ENCODE data around the gene FAM168A.

FAM168A gene

DNA sequence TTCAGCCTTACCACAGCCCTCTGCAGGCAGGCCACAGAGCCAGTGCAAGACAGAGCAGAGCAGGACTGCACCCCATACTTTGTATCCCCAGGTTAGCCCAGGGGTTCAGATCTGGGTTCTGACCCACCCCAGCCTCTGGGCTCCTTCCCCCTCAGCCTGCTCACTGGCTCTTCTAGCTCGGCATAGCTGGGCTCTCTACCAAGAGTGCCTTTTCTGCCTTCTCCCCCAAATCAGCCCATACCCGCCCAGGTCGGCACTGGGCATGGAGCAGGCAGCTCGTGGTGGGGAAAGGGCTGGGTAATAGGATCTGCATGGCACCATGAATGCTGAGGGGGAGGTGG, 213.4 kb downstream of the FAM168A start:
- no peak for DNase-seq

DNA sequence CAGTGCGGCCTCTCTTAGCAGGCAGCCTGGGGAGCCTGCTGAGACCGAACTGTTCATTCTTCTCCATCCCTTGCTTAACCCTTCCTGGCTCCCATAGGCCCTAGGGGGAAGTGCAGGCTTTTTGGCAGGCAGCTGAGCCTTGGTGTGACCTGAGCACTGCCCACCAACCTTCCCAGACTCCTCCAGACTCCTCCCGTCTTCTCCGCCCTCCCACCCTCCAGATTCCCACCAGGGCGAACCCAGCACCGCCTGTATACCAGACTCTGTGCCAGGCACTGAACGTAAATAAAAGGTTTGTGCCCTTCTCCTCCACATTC, 213.8 kb downstream of the FAM168A start:
- no peak for DNase-seq

DNA sequence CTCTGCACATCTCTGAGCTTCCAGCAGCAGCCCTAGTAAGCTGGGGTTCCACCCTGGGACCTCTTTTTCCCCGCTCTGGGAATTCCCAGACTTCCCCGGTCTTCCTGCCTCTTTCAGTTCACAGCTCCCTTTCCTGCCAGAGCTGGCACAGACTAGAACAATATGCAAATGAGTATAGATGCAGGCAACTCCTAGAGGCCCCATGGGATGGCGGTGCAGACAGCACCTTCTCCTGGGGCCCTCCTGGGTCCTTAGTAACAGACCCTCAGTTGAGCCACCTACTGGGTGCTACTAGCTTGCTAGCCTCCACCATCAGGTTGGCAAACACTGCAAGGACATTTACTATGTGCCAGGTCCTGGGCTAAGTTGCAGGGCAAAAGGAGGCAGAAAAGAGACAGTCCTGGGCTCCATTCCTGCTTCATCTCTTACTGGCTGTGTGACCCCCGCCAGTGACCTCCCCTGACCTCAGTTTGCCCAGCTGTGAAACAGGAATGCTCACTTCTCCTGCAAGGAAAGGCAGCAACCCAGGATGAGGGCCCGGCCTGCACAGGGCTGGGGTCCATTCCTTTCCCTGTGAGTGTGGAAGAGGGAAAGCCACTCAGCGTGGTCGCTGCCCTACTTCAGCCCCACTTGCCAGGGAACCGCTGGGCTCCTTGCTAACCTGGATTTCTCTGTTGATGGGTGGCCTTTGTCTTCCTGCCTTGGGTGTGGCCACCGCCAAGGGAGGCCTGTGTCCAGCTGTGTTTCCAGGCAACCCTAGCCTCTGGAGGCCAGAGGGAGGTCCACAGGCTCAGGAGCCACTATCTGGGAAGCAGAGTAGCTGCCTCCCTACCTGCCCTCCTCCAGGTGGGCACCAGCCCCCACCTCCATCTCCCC, 214.4 kb downstream of the FAM168A start:
- no peak for DNase-seq

DNA sequence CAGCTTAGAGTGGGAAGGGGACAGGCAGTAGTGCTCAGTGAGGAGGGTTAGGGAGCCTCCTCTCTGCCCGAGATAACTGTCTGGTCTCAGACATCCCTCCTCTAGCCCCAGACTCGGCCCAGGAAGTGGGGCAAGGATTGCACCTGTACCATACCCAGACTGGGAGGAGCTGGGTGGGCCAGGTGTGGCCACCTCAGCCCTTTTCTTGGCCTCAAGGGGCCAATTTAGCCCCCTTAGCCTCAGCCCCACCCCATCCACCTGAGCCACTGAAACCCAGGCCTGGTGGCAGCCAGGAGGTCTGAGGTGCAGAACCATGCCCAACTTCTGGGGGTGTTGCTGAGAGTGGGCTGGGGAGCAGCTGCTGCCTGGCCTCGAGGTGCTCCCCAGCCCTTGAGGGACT, 215.2 kb downstream of the FAM168A start:
- no peak for DNase-seq

DNA sequence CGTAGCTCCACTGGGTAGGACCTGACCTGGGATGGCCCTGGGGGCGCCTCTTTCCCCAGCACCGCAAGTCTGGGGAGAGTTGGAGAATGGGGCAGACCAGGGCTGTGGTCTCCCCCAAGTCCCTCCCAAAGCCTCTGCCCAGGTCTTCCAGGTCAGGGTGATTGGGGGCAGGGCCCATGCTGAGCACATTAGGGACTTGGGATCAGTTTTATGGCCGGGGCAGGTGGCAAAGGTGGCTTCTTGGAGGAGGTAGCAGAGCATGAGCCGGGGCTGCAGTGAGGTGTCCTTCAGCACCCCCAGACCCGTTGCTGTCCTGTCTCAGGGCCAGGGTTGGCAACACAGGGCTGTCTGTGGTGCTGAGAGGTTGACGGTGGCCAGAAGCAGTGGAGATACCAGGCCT, 215.7 kb downstream of the FAM168A start:
- no peak for DNase-seq

DNA sequence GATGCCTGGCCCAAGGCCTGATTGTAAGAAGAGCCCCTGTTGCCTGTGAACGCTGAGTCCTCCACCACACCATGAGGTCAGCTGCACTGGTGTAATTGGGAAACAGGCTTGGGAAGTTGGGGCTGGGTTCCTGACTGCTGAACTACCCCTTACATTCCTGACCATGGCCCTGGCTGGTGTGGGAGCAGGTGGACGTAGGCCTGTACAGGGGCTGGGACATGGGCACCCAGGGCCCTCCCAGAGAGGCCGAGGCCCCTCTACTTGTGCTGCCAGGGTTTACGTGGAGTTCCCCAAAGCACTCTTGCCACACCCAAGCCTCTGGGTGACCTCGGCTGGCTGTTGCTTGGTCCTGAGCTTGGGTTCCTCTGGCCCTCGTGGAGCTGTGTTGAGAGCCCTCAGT, 216.3 kb downstream of the FAM168A start:
- no peak for DNase-seq

DNA sequence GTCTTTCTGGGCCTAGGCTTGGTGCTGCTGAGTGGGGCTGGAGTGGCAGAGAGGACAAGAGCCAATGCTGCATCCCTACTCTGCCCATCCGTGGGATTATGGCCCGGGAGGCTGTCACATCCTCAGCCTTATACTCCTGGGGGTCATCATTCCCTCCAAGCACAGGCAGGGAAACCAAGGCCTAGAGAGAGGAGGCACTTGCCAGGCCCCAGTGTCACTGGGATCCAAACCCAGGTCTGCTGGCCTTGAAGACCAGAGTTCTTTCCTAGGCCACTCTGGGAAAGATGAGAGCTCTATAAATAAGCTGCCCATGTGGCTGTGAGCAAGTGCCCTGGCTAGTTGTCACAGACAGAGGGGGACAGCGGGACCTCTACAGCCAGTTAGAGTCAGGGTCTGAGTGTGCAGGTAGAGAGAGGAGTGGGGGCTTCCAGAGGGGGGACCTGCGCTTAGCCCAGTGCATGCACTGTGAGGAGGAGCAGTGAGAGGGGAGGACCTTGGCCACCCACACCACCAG, 217.0 kb downstream of the FAM168A start:
- DNase-seq, result no peak

DNA sequence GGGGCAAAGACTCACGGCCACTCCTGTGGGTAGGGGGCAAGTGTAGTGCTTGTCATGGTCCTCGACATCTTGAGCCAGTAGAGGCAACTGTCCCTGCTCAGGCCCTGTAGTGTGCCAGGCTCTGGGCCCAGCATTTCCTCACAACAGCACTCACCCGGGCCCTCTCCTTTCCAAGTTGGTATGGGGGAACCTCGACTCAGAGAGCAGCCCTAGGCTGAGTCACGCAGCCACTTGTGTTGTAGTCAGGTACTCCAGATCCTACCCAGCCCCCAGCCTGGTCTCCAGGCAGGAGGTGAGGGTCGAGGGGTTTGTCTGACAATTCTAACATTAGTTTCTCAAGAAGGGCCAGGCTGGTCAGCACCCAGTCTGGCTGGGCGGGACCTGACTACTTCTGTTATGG, 217.6 kb downstream of the FAM168A start:
- no peak for DNase-seq

DNA sequence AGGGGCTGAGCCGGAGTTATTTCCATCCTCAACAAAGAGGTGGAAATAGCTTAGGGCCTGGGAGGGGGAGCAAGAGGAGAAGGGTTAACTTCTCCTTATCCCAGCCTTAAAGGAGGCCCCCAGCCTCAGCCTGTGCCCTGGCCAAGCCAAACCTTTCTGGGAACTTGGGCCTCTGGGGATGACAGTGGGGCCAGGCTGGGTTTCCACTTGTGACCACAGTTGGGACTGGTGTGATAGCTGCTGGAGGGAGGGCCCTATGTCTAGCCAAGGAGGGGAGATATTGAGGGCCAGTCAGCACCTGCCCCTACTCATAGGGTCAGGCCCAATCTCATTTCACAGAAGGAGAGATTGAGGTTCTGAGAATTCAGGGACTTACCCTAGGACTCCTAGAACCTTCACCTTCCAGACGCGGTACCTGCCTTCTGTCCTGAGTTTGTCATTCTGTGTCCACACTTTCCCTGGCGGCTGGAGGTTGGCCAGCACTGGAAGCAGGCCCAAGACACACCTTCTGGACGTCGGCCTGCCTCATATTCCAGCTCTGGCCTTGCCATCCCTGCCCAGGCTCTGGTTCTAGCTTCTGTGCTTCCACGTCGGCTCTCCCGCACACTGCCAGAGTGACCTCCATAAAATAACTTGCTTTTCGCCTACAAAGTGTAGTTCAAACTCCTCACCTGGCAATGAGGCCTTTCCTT, 218.6 kb downstream of the FAM168A start:
- DNase-seq, result peak in 1 of 2 experiments; percentile 27

DNA sequence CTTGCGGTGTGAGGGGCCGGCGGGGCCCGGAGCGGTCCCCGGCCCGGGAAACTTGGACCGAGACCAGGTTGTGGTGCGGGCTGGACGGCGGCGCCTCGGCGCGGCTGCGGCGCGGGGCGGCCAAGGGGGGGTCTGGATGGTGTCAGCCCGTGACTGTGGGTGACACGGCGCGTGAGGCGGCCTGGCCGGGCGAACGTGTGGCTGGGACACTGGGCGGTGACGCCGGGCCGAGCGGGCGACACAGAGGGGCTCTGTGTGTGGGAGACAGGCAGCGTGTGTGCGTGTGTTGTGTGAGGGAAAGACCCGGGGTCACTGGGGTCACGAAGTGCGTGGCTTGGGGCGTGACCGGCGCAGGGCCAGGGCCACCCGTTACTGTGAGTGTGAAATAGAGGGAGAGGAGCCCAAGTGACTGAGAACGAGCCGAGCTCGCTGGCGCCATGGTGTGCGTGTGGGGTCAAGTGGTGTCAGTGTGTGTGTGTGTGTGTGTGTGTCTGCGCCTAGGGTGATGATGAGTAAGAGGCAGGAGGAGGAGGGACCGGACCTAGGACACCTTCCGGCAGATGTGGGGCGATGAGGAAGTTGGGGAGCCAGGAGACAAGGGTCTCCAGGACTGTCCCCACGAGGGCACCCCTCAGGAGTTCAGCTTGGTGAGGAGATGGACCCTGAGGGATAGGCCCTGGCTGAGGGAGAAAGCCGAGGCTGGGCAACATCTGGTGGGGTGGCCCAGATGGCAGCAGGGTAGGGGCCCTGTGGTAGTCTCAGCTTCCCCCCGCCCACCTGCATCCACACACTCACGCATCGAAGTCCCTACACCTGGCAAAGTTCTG, 220.9 kb downstream of the FAM168A start:
- no peak for DNase-seq

DNA sequence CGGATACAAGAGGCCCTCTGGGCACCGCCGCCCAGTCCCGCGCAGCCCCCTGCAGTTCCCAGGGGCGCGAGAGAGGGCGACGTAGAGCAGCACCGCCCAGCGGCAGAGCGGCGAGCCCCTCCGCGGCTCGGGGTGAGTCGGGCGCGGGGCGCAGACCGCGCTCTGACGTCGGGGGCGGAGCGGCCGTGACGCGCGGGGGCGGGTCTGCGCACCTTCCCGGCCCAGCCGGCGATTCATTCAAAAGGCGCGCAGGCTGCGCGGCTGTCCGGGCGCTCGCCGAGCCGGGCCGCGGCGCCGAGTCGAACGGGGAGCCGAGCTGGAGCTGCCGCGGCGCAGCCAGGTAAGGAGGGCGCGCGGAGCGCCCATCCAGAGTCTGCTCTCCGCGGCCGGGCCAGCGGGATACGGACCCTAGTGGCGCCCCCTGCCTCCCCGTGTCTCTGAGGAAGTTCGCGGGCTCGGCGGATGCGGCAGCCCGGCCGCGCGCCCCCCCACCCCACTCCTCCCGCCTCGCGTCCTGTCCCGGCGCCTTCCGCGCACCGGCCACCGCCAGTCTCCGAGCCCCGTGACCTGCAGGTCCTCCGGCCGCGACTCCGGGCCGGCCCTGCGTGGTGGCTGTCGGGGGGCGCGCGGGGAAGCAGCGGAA, 221.6 kb downstream of the FAM168A start, which contains the start of gene RELT:
TSS of gene RELT (plus strand) at position 240 of the 643 bp plus-strand sequence. CDS start 12,738 bp downstream, outside the sequence.
- peak in 1 of 2 experiments; percentile 56 for DNase-seq

DNA sequence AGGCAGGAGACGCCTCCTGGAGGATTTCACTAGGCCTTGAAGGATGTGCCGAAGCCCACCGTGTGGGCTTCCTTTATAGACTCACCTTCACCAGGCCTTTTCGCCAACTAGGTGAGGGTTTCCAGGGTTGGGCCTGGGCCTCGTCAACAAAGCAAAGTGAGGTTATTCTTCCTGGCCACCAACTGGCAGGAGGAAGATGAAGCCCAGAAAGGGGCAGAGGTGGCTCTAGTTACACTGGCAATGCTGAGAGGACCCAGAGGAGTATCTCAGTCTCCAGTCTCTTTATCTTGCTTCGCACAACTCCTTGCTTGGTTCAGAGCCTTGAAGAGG, 222.1 kb downstream of the FAM168A start:
- peak in 1 of 2 experiments; percentile 56 for DNase-seq

DNA sequence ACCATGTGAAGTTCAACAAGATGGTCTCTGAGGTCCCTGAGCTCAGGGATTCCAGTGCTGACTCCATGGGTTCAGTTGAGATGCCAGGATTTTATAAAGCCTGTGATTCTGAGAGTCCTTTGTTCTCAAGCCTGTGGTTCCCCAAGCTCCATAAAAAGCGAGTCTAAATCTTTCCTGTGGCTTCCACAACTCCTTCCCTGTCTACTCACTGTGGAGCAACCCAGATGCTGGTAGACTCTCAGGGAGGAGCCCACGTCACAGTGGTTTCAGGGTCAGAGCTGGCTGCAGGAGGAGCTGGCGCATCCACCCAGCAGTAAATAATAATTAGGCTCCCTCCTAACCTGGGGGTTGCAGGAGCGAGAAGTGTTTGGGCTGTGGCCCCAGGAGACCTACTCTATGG, 223.8 kb downstream of the FAM168A start:
- no peak for DNase-seq

DNA sequence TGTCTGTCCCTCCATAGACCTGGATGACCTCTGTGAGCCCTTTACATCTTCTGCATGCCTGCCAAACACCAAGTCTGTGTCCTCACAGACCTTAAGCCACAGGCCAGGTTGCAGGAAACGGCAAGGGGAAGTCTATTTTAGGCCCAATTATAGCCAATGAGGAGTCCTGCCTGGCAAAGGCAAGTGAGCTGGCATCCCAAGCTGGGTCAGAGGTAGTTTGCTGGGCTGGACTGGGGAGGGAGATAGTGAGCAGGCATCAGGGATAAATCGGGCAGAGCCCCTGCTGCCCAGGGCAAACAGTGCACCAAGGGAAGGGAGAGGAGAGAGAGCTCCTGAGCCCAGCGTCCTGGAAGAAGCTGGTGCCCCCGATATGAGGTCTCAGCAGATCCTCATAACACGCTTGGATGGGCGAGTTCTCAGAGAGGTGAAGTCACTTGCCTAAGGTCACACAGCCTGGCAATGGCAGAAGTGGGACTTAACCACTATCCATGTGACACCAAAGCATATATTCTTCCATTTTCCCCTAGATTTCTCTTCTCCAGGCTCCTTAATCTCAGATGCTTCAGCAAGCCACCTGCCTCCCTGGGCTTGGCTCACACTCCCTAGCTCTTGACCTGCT, 225.4 kb downstream of the FAM168A start:
- no peak for DNase-seq

DNA sequence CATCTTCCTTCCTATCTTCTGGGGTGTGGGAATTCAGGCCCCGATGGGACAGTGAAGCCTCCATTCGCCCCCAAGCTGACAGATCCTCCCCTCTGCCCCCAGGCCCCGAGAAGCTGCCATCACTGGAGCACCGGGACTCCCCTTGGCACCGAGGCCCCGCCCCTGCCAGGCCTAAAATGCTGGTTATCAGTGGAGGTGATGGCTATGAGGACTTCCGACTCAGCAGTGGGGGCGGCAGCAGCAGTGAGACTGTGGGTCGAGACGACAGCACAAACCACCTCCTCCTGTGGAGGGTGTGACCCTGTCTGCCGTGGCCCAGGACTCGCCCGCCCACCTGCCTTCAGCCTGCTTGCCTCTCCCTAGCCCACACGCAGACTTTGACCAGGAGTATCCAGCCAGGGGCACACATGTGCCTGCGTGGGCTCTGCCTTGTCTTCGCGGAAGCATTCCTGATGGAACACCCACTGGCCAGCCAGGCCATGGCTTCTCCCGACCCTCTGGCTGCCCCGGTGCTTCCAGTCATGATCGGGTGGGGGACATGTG, 230.4 kb downstream of the FAM168A start:
- no peak for DNase-seq

DNA sequence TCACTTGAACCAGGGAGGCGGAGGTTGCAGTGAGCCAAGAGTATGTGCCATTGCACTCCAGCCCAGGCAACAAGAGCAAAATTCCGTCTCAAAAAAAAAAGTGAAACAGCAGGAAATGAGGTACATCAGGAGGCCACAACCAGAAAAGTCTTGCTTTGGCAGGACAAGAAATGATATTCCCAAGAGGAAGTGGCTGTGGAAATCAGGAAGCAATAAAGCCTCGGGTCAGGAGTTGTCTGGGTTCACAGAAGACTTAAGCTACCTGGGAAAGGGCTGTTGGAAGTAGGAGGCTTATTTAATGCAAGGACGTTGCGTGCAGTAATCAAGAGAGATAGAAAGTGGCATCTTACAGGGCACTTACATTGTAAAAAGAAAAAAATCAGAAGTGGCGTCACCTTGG, 231.0 kb downstream of the FAM168A start:
- DNase-seq, result no peak

DNA sequence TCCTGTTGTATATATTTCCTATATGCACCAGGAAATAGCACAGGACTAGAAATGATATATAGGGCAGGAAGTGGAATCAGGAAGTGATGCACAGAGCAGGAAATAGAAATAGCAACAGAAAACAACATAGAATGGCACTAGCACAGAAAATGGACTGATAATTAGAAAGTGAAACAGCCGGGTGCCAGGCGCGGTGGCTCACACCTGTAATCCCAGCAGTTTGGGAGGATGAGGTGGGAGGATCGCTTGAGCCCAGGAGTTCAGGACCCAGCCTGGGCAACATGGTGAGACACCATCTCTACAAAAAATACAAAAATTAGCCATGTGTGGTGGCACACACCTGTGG, 231.7 kb downstream of the FAM168A start:
- DNase-seq, result no peak

DNA sequence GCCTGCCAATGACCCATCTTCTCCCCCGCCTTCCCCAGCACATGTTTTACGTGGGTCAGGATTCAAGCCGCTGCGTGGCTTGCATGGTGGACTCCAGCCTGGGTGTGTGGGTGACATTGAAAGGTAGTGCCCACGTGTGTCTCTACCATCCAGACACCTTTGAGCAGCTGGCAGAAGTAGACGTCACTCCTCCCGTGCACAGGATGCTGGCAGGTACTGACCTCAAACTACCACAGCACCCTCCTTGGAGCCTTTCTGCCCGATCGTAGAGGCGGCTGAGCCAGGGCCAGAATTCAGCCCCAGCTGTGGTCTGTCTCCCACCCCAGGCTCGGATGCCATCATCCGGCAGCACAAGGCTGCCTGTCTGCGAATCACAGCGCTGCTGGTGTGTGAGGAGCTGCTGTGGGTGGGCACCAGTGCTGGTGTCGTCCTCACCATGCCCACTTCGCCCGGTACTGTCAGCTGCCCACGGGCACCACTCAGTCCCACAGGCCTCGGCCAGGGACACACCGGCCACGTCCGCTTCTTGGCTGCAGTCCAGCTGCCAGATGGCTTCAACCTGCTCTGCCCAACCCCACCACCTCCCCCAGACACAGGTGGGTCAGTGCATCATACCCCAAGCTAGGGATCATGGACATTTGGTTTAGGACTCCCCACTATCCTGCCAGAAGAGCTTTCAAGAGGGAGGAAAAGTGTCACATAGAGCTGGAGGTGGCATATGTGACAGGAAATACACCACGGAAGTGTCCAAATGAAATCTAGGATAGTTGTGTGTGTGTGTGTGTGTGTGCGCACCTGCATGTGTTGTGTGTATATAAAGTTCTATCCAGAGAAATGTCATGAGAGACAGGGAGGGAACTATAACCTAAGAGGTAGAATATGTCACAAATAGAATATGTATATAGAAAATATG, 232.3 kb downstream of the FAM168A start:
- DNase-seq, result no peak

DNA sequence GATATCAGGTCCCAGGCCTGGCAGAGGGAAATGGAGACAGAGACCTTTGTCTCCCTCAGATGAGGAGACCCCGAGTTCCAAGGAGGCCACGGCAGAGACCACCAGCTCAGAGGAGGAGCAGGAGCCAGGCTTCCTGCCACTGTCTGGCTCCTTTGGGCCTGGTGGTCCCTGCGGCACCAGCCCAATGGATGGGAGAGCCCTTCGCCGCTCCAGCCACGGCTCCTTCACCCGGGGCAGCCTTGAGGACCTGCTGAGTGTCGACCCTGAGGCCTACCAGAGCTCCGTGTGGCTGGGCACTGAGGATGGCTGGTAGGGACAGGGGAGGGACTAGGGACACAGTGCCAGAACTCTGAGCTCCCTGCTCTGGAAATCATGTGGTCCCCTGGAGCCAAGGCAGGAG, 234.8 kb downstream of the FAM168A start:
- no peak for DNase-seq

DNA sequence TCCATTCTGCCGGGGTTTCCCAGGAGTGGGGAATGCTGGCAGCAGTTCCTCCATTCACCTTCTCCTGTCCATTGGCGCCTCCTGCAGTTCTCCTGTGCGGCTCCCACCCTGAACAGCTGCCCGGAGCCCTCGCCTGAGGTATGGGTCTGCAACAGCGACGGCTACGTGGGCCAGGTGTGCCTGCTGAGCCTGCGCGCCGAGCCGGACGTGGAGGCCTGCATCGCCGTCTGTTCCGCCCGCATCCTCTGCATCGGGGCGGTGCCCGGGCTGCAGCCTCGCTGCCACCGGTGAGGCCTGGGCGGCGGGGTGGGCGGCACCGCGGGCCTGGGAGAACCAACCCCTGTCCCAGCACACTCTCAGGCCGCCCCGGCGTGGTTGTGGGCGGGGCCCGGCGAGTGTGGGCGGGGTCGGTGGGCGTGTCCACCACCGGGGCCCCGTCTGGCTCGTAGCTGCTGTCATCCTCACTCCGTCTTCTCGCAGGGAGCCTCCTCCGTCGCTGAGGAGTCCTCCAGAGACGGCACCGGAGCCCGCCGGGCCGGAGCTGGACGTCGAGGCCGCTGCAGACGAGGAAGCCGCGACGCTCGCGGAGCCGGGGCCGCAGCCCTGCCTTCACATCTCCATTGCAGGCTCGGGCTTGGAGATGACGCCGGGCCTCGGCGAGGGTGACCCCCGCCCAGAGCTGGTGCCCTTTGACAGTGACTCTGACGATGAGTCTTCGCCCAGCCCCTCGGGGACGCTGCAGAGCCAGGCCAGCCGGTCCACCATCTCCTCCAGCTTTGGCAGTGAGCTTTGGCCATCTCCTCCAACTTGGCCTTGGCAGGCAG, 235.7 kb downstream of the FAM168A start:
- DNase-seq, result no peak

Measured in cerebellar nuclear complex (tissue), 1 donor.